HepG2 (cell line): ENCODE data around the gene DCPS. TPM values are rescaled to one million over a fixed set of nuclear protein-coding genes. Genes with fewer than 3 reads are reported as not detected.

ENCODE experiments used
- BCL6 ChIP-seq: IDR thresholded peaks from 2 replicates; pipeline ENCODE4 v1.6.1; 2016; ENCODE audit warnings: missing genetic modification reagents, missing compliant biosample characterization
- FOXA1 ChIP-seq, 2 experiments: fragments of 450-650 bp in 1 of 2; sonication (generic) in 1 of 2; formaldehyde crosslinking in 1 of 2; IDR thresholded peaks; 2 replicates each; pipeline versions ENCODE4 v1.4.0 to v1.6.1; 2016 to 2020; ENCODE audit warnings: missing genetic modification reagents in 1 of 2
- FOXA3 ChIP-seq: IDR thresholded peaks from 2 replicates; pipeline ENCODE4 v1.6.1; 2016; ENCODE audit warnings: missing genetic modification reagents, missing compliant biosample characterization
- KAT2B ChIP-seq: fragments of 150-350 bp; IDR thresholded peaks from 2 replicates; pipeline ENCODE4 v1.6.1; 2014; ENCODE audit warnings: low read depth, low read length, borderline replicate concordance
- MAF1 ChIP-seq: sonication (generic); formaldehyde crosslinking; IDR thresholded peaks from 2 replicates; pipeline ENCODE4 v1.5.0; 2020; ENCODE audit warnings: missing genetic modification reagents, borderline replicate concordance
- MLX ChIP-seq: IDR thresholded peaks from 2 replicates; pipeline ENCODE4 v1.6.1; 2016
- RARA ChIP-seq: IDR thresholded peaks from 2 replicates; pipeline ENCODE4 v1.6.1; 2016; ENCODE audit warnings: missing genetic modification reagents, missing compliant biosample characterization
- RXRA ChIP-seq: sonication (generic); formaldehyde crosslinking; IDR thresholded peaks from 2 replicates; pipeline ENCODE4 v1.5.1; 2020; ENCODE audit warnings: missing genetic modification reagents
- SAP130 ChIP-seq: IDR thresholded peaks from 2 replicates; pipeline ENCODE4 v1.6.1; 2016; ENCODE audit warnings: low read depth
- SP1 ChIP-seq, 2 experiments: fragments of 450-650 bp in 1 of 2; sonication (generic) in 1 of 2; formaldehyde crosslinking in 1 of 2; IDR thresholded peaks; 2 replicates each; pipeline versions ENCODE4 v1.4.0 to v1.6.1; 2016 to 2020; ENCODE audit warnings: missing genetic modification reagents in 1 of 2
- SP4 ChIP-seq: sonication (generic); formaldehyde crosslinking; IDR thresholded peaks from 2 replicates; pipeline ENCODE4 v1.8.1; 2023; ENCODE audit warnings: mild to moderate bottlenecking, missing genetic modification reagents
- TARDBP ChIP-seq: sonication (generic); formaldehyde crosslinking; IDR thresholded peaks from 2 replicates; pipeline ENCODE4 v1.8.0; 2022; ENCODE audit warnings: mild to moderate bottlenecking, missing genetic modification reagents
- TEAD3 ChIP-seq: optimal IDR thresholded peaks from 2 replicates; pipeline ENCODE3; 2016; ENCODE audit warnings: borderline replicate concordance
- TFAP4 ChIP-seq: sonication (generic); IDR thresholded peaks from 2 replicates; pipeline ENCODE4 v1.6.1; 2016; ENCODE audit warnings: low read depth, borderline replicate concordance
- THYN1 ChIP-seq: sonication (generic); formaldehyde crosslinking; IDR thresholded peaks from 2 replicates; pipeline ENCODE4 v1.8.1; 2023; ENCODE audit warnings: low read depth, mild to moderate bottlenecking, moderate library complexity, missing genetic modification reagents, borderline replicate concordance
- ZFX ChIP-seq: sonication (generic); formaldehyde crosslinking; IDR thresholded peaks from 2 replicates; pipeline ENCODE4 v1.4.0; 2020; ENCODE audit warnings: mild to moderate bottlenecking, low read depth, missing genetic modification reagents, moderate library complexity
- ZNF33A ChIP-seq: sonication (generic); formaldehyde crosslinking; IDR thresholded peaks from 2 replicates; pipeline ENCODE4 v1.5.1; 2020; ENCODE audit warnings: missing genetic modification reagents, mild to moderate bottlenecking, moderate library complexity, borderline replicate concordance
- ZNF746 ChIP-seq: sonication (generic); formaldehyde crosslinking; IDR thresholded peaks from 2 replicates; pipeline ENCODE4 v1.8.0; 2022; ENCODE audit warnings: mild to moderate bottlenecking, missing genetic modification reagents
- ZNF772 ChIP-seq: sonication (generic); formaldehyde crosslinking; IDR thresholded peaks from 2 replicates; pipeline ENCODE4 v1.5.0; 2020; ENCODE audit warnings: mild to moderate bottlenecking, missing genetic modification reagents
- polyA plus RNA-seq, 8 experiments: library from polyadenylated mRNA; depleted of rRNA in 3 of 8; stranded (reverse) in 7 of 8; unstranded in 1 of 8; fragments of >200 nt; fragmentation: Illumina TruSeq in 4 of 8; extraction: Trizol in 4 of 8; gene quantifications; 2 replicates each; pipeline versions ENCODE4 v1.2.1 to v1.2.3, GENCODE V29; 2011 to 2016; ENCODE audit warnings: low read depth in 4 of 8, missing spikeins in 1 of 8, mixed read lengths in 1 of 8; ENCODE audit not compliant: insufficient read depth in 1 of 8
- total RNA-seq, 5 experiments: library from RNA; depleted of rRNA; stranded (reverse); fragments of >200 nt; fragmentation: Illumina TruSeq; extraction: Trizol; gene quantifications; 2 replicates each; pipeline ENCODE4 v1.2.3, GENCODE V29; 2016; ENCODE audit warnings: low read depth in 1 of 5
- TF ChIP-seq, protein P1 (sequence below): sonication (generic); formaldehyde crosslinking; IDR thresholded peaks from 2 replicates; pipeline ENCODE4 v1.5.0; 2020; ENCODE audit warnings: mild to moderate bottlenecking, missing genetic modification reagents, borderline replicate concordance
- TF ChIP-seq, protein P2 (sequence below): sonication (generic); formaldehyde crosslinking; IDR thresholded peaks from 2 replicates; pipeline ENCODE4 v1.8.0; 2022; ENCODE audit warnings: low read depth, missing genetic modification reagents

The DCPS gene
- total and polyA plus RNA-seq, 2 of the 13 experiments (the other 11 are each of a cell fraction or from before 2014, with no cell fraction given), result 21.9 to 22.5 TPM

- TF ChIP-seq, protein P1, sequence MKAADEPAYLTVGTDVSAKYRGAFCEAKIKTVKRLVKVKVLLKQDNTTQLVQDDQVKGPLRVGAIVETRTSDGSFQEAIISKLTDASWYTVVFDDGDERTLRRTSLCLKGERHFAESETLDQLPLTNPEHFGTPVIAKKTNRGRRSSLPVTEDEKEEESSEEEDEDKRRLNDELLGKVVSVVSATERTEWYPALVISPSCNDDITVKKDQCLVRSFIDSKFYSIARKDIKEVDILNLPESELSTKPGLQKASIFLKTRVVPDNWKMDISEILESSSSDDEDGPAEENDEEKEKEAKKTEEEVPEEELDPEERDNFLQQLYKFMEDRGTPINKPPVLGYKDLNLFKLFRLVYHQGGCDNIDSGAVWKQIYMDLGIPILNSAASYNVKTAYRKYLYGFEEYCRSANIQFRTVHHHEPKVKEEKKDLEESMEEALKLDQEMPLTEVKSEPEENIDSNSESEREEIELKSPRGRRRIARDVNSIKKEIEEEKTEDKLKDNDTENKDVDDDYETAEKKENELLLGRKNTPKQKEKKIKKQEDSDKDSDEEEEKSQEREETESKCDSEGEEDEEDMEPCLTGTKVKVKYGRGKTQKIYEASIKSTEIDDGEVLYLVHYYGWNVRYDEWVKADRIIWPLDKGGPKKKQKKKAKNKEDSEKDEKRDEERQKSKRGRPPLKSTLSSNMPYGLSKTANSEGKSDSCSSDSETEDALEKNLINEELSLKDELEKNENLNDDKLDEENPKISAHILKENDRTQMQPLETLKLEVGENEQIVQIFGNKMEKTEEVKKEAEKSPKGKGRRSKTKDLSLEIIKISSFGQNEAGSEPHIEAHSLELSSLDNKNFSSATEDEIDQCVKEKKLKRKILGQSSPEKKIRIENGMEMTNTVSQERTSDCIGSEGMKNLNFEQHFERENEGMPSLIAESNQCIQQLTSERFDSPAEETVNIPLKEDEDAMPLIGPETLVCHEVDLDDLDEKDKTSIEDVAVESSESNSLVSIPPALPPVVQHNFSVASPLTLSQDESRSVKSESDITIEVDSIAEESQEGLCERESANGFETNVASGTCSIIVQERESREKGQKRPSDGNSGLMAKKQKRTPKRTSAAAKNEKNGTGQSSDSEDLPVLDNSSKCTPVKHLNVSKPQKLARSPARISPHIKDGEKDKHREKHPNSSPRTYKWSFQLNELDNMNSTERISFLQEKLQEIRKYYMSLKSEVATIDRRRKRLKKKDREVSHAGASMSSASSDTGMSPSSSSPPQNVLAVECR (CRISPR knock-in tag), result 0 out of 2 replicates have a peak, but pooled peaks have one; percentile 10
- TF ChIP-seq SAP130, result peak; percentile 40; the same call in 1 of the 2 replicates
- no peak for TF ChIP-seq ZNF33A (CRISPR knock-in tag)
- TF ChIP-seq KAT2B, result no peak
- peak; percentile 76 for TF ChIP-seq RARA (CRISPR knock-in tag)
- TF ChIP-seq ZFX (CRISPR knock-in tag), result peak; percentile 53
- TF ChIP-seq TEAD3, result no peak
- no peak for TF ChIP-seq FOXA1 (IDR thresholded peaks at IDR 0.05)
- TF ChIP-seq FOXA1 (CRISPR knock-in tag; IDR thresholded peaks at IDR 0.05), result peak; percentile 54
- 0 out of 2 replicates have a peak, but pooled peaks have one; percentile 11 for TF ChIP-seq BCL6
- no peak for TF ChIP-seq SP4
- TF ChIP-seq, protein P2, sequence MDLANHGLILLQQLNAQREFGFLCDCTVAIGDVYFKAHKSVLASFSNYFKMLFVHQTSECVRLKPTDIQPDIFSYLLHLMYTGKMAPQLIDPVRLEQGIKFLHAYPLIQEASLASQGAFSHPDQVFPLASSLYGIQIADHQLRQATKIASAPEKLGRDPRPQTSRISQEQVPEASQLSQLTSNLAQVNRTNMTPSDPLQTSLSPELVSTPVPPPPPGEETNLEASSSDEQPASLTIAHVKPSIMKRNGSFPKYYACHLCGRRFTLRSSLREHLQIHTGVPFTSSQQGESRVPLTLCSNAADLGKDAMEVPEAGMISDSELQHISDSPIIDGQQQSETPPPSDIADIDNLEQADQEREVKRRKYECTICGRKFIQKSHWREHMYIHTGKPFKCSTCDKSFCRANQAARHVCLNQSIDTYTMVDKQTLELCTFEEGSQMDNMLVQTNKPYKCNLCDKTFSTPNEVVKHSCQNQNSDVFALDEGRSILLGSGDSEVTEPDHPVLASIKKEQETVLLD, result no peak
- no peak for TF ChIP-seq ZNF772 (CRISPR knock-in tag)
- TF ChIP-seq RXRA (CRISPR knock-in tag), result peak; percentile 58; the same call in 1 of the 2 replicates
- TF ChIP-seq ZNF746 (CRISPR knock-in tag), result no peak
- TF ChIP-seq MAF1, result no peak
- no peak for TF ChIP-seq SP1 (IDR thresholded peaks at IDR 0.05)
- TF ChIP-seq SP1 (CRISPR knock-in tag; IDR thresholded peaks at IDR 0.05), result no peak
- no peak for TF ChIP-seq TARDBP (CRISPR knock-in tag)
- peak; percentile 89 for TF ChIP-seq TFAP4
- no peak for TF ChIP-seq MLX (CRISPR knock-in tag)
- 0 out of 2 replicates have a peak, but pooled peaks have one; percentile 30 for TF ChIP-seq FOXA3 (CRISPR knock-in tag)
- TF ChIP-seq THYN1, result no peak
These were observed 33.8 kb downstream of the DCPS start (continued) for GRCh38 chr11:126337474-126338241.
